GM21447 (cell line): Measurements from ENCODE around the gene NFASC.

ENCODE experiments used
- ATAC-seq: cut with Tn5 transposase; IDR thresholded peaks from one replicate; pipeline ENCODE4 v1.9.1; 2021; ENCODE audit not compliant: unreplicated experiment

Gene NFASC

DNA sequence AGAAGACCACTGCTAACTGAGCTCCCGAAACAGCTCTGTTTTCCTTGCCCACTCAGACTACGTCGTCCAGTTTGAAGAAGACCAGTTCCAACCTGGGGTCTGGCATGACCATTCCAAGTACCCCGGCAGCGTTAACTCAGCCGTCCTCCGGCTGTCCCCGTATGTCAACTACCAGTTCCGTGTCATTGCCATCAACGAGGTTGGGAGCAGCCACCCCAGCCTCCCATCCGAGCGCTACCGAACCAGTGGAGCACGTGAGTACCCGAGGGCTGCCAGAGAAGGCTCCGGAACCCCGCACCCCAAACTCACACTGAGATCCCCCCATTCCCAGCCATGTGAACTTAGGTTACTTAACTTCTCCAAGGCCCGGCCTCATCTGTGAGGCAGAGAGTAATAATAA lies 108.6 kb downstream of the NFASC start:
- ATAC-seq = no peak

DNA sequence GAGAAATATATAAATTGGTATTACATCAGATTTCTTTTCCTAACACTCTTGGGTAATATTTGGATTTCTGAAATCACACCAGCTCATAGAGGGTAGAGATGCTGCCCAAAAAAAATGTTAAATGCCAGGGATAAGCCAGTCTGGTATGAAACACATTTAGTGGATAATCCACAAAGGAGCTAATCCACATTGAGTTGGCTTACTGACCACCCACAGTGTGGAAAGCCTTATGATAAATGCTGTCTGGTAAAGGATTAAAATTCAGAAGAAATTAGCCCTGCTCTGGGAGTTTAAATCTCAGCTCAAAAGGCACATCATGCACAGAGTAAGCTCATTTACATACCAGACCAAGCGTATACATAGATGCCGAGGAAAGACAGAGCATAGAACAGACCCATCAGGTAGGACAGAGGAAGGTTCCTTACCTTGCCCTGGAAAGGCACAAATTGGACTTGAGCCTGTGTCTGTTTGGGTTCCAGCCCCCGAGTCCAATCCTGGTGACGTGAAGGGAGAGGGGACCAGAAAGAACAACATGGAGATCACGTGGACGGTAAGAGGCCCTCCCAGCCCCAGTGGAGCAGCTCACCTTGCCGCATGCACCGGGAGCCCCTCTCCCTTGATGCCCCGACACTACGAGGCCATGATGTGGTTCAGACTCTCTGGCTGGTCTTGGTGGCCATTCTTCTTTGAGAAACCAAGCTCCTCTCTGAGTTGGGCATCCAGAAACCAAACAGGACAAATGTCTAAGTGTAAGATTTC lies 109.4 kb downstream of the NFASC start:
- ATAC-seq = no peak

DNA sequence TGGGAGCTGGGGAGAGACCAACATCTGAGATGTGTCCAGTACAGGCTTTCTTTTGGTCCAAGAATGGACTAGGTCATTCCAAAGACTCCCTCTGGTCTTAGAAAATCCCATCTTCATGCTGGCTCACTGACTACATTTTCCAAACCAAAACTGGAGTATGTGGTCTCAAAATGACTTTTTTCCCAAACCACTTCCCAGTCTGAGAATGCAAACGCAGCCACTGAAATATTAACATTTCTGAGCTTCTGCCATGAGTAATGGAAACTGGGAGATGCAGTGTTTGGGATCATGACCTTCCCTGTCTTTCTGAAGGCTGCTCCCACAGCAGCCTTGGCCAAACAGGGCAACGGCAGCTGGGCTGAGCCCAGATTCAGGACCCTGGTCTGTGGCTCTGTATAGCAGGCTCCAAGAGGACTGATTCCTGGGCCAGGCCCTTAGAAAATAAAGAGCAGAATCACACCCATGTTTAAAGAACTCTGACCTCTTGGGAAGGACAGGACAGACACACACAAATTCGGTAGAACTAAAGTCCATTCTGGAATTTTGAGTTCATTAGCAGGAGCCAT lies 110.3 kb downstream of the NFASC start:
- no peak for ATAC-seq

DNA sequence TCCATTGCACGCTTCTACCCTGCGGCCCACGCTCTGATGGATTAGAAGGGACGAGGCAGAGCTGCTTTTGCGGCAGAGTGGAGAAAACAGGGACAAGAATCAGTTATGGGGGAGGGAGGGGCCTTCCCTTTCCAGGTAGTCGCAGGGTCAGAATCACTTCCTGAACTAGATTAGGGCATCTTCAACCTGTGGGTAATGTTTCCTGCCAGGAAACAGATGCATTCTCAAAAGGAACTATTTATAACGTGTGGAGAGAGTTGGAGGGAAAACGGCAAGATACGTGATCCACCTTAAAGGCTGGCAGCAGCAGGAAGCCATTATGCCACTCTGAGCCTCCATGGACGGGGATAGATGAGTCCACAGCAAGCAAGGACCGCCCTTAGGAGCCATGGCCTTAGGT lies 112.5 kb downstream of the NFASC start:
- ATAC-seq = no peak

DNA sequence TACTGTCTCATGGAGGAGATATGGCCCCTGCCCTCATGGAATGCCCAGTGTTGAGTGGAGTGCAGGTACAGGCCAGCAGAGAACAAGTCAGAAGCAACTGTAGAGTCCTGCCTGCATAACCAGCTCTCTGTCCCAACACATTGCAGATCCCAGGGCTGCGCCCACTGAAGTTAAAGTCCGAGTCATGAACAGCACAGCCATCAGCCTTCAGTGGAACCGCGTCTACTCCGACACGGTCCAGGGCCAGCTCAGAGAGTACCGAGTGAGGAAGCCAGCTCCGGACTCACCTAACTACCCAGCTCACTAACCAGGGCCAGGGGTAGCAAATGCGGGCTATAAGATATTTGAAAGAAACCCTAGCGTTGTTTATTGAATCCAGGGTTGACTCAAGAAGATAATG lies 113.2 kb downstream of the NFASC start:
- ATAC-seq = no peak

DNA sequence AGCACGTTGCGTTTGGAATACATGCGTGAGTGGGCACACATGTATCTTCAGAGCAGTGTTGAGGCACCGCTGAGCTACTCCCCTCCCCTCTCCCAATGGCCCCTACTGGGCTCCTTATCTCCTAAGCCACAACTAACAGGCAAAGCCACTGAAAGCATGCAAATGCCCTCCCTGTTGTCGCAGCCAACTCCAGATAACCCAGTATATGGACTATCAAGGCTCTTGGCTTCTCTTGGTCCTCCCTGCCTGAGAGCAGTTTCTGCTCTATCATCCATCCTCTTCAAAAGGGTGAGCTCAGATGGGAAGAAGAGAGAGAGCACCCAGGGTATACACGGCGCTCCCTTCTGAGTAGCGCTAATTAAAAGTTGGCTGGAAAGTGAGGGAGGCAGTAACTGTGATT lies 113.8 kb downstream of the NFASC start:
- ATAC-seq = no peak

DNA sequence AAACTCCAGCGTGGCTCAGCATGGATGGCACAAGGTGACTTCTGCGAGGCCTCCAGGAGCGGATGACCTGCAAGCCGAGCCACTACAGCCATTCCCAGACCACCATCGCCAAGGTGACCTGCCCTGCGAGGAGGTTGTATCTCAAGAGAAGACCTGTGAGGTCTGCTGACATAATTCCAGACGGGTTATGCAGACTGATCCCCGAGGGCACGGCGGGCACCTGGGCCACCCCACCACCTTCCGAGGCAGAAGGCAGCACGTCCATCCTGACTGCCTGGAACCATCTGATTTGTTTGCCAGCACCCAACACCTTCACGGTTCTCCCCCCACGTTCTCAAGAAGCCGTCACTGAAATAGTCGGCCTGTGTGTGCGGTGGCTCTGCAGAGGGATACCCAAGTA lies 115.5 kb downstream of the NFASC start:
- ATAC-seq = no peak

DNA sequence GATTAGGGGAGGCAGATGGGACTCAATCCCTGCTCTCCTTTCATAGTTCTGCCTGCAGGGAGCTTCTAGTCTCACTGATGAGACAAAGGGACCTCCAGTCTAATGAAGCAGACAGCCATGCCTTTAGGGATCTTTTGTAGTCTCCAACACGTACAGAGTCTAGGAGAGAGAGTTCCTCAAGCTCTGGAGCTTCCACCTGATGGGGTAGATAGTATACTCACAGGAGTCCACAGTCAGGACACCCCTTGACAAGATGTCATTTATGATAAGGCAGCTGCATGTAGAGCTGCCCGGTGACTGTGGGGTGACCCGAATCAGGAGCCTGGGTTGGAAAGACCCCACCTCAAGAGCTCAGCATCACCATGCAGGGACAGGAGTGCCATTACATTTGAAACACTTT lies 117.0 kb downstream of the NFASC start:
- ATAC-seq = no peak

DNA sequence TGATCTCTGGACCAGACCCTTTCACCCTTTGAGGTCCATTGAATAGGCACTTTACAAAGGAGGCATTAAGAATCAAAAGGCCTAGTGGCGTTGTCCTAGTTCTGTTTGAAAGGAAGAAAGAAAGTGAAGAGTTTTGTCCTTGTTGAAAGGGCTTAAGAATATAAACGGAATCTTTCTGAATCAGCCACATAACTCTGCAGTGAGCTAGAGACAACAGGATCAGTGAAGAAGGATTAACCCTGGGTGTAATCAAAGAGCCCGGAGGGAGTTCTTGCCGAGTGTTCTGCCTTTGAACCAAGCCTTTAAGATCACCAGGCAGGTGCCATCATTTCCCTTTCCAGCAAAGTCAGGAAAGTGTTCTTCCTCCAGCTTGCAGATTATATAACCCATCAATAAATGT lies 117.5 kb downstream of the NFASC start:
- no peak for ATAC-seq

DNA sequence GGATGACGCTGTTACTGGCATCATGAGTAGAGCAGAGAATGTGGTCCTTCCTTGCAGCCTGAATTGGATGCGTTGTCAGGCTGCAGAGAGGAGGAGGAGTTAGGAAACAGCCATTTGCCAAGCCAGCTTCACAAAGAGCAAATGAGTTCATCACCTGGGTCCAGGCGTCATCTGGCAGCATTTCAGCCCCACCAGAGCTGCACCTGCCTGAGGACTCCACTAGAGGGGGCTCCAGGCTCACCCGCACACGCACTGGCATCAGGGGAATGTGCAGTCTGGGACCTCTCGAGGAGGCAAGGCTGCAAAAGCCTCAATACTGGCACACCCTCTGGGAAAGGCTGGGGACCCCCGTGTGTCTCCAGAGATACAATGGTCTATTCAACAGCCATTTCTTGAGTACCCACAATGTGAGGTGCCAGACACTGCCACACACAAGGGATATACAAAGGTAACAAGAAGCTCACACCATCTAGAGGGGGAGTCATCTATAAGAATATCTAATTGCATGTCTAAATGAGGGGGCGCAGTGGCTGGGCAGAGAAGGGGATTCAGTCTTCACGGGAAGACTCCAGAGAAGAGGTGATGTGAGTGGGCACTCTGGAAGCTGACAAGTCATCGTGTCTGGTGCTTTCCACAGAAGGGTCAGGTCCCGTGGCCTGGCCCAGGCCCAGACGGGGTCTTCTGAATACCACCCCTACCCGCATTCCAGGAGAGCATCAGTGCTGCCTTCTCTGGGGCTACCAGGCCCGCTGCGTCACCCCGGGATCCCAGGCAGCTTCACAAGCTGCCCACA lies 118.8 kb downstream of the NFASC start:
- no peak for ATAC-seq

DNA sequence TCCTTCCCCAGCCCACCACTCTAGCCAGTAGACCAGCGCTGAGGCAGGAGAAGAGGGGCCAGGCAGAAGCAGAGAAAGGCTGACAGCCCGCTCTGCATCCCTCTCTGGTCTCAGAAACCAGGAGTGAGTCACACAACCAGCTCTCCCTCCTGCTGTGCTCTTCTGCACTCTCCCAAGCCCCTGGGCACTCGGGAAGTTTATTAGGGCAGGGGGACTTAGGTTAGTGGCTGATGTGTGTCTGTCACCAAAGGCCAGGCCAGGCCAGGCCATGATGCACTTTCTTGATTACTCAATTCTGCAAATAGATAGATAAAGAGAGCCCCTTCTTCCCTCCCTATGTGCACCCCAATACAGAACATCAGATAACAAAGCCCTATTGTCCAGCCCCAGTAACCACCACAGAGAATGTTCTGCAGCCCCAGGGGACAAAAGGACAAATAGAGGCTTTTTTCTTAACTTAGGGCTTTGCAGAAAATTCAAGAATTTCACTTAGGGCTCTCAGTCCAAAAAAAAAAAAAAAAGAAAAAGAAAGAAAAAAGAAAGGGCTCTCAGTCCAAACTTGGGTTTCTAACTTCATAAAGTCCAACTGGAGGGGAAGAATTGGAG lies 119.5 kb downstream of the NFASC start:
- ATAC-seq = no peak

DNA sequence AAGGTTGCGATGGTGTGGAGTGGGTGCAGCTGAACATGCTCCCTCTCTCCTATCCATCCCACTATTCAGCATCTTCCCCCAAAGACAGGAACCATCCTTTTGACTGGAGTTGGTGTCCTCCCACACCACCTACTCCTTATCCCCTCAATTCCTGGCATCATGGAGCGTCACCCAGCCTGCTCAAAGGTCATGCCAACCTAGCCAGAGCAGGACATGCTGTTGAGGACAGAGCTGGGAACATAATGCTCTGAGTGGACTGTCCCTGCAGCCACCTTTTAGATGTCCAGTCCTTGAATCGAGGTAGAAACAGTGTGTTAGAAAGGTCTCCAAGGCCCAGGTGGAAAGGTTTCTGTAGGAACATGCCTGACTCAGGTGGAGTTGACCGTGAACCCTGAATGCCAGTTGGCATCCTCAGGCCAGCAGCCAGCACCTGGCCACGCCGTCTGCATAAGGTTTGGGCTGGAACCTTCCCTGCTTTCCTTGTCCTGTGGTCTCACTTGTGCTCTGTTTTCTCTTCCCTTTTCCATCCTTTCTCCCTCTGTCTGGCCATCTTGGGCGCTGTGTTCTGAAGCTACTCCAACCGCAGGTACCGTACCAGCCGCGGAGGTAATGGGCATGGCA lies 120.2 kb downstream of the NFASC start:
- ATAC-seq = no peak

DNA sequence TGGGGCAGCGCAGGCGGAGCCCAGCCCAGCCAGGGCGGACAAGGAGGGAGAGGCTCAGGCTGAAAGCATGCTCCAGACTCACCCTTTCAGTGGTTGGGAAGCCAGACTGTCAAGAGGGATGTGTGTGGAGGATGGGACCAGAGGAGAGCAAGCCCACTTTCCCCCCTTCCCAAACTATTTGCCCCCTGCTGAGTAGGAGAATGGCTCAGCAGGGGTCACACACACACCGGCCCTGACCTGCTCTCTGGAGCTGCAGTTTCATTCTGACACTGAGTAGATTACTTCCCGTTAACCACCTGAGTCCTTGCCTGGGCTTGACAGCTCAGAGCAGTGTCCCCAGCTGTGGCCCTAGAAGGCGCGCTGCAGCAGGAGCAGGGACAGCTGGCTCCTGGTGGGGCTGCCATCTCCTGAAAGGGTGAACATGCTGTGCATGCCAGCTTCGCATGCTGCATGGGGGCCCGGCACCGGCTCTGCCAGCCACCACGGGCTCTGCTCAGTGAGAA lies 120.7 kb downstream of the NFASC start:
- no peak for ATAC-seq

DNA sequence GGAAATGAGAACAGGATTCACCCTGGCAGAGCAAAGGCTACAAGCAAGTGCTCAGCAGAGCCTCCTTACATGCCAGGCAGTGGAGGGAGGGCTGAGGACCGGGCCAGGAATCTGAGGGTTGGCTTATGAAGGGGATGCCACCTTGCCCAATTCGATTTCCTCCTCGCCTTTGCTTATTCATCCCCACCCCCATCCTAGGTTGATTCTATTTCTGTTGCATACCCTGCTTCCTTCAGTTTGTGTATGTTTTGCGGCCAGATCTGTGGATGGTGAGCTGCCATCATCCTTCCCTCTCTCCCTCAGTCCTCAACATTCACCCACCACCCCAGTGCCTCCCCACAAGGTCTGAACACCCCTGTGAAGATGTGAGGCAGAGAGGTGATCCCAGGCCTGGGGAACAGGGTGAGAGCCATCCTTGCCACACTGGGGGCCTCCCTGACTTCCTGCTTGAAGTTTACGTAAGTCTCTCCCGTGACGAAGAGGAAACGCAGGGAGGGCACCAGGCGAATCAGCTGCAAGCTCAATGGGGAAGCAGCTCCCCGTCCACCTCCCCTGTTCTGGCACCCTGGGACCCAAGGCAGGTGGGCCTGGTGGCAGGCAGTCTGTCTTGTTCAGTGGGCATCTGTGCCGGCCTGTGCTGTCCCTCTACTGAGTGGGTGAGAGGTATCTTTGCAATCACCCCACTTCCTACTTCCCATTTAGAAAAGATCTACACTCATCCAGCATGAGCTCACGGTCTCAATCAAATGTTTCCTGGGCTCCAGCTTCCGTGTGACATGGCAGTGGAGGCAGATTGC lies 121.7 kb downstream of the NFASC start:
- ATAC-seq = no peak

DNA sequence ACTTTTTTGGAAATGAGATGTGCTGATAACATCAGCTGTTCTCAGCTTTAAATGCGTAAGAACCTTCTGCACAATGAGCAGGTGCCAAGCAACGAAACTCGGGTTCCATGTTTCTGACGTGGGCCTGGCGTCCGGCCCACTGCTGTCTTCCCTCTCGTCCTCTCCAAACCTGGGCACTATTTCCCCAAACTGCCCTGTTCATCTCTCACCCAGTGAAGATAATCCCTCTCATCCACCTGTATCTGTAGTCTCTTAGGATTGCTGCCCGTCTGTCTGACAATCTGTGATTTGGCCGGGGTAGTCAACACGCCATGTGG lies 122.3 kb downstream of the NFASC start:
- no peak for ATAC-seq

DNA sequence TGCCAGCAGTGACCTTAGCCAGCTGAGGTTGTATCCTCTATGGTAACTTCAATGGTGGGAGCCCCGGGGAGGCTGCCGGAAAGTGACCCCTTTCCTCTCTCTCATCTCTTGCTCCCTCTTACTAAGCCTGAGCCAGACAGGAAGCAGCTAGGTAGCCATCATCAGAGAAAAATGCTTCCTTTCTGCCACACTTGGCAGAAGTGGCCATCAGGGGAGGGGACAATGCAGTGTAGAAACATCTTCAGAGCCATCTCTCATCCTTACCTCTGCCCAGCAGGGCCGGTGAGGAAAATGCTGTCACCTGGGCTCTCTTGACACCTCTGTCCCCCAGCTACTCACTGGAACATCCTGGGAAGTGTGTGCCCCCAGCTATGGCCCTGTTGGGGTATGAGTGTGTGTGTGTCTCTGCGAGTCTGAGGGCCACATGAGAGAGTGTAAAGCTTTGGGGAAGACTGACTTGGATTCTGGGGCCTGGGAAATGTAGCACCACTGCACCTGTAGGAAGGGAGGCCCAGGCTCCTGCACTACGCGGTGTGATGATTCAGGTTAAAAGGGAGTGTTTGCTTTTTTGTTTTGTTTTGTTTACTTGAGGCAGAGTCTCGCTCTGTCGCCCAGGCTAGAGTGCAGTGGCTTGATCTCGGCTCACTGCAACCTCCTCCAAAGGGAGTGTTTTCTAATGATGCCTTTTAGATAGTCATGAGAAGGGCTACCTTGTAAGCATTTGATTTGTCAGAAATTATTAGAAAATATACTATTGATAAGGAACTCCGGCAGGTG lies 123.6 kb downstream of the NFASC start:
- ATAC-seq = no peak

DNA sequence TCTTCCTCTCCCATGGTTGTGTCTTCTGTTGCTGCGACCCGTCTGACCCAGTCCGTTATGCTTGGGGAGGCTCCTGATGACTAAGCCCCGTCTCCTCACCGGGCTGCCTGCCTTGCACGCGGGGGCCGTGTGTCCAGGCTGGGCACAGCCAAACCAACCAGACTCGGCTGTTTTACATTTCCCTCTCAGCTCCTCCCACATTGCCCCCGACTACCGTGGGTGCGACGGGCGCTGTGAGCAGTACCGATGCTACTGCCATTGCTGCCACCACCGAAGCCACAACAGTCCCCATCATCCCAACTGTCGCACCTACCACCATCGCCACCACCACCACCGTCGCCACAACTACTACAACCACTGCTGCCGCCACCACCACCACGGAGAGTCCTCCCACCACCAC lies 126.3 kb downstream of the NFASC start:
- ATAC-seq = no peak

DNA sequence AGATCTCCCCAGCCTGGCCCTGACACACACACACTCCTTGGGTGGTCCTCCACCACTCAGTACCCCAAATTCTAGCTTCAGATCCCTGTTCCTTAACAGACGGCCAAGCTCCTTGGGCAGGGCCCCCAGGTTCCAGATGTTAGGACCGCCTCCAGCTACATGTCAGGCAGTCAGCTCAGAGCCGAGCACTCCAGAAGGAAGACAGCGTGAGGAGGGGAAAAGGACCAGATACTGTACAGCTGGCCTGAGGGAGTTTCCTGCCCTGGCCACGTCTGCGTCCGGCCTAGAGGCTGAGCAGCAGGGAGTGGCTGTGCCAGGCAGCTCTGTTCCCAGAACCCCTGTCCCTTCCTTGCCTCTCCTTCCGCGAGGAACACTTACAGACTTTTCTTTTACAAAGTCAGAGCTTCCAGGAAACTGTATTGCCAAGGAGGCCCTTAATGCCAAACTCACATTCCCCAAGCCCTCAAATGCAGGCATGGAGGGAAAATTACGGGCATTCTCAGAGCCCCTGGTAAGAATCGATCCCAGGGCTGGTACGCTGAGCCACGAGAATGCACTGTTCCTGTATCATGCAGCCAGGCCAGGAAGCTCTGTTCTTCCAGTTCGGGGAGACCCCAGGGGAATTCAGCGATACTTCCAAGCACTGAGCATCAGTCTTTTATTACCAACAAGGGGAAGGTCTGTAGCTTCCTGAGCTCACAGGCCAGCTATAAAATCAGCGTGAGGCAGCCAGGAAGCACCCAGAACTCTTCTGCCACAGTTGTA lies 127.1 kb downstream of the NFASC start:
- ATAC-seq = no peak

DNA sequence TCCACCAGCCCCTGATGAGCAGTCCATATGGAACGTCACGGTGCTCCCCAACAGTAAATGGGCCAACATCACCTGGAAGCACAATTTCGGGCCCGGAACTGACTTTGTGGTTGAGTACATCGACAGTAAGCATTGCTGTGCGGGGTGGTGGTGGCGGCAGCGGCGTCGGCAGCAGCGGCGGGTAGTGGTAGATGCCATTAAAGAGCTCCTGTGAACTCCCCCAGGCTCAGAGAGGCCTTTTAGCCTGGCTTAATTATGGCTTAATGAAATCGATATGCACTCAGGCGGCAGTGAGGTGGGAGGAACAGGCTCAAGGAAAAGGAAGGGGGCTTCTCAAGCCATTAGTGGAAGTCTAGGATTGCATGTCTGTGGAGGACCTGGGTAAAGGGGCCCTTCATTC lies 130.5 kb downstream of the NFASC start:
- ATAC-seq = no peak
